HEK293 (cell line): ENCODE results near the gene TOR4A.
A peak's percentile ranks its signal among the peaks of the same experiment; 100 is the strongest.

Experiments
- CTCF ChIA-PET: fragments of 350-600 bp; formaldehyde crosslinking; extraction: SDS; loops from one replicate; lab custom pipeline; 2021; ENCODE audit warnings: antibody characterized with exemption; lab: Yijun Ruan, JAX
- POLR2A ChIA-PET: fragments of 300-600 bp; formaldehyde crosslinking; extraction: SDS; loops from one replicate; lab custom pipeline; 2020; ENCODE audit warnings: antibody characterized with exemption, inconsistent platforms; lab: Yijun Ruan, JAX
- H3K27ac ChIP-seq: fragments of 200-500 bp; sonication (Bioruptor generic); 2 replicates; pipeline ENCODE4 v1.5.1; 2014; ENCODE audit warnings: low read depth, low read length, control low read depth, inconsistent platforms; ENCODE audit errors: extremely low read depth
- H3K36me3 ChIP-seq, 2 experiments: fragments of 200-500 bp in 1 of 2; sonication (Bioruptor generic) in 1 of 2; 1 replicate in 1 of 2; 2 replicates in 1 of 2; pipeline ENCODE4 v1.5.1; 2014 to 2017; ENCODE audit warnings: inconsistent platforms in 2 of 2, low read length in 2 of 2; ENCODE audit not compliant: control insufficient read depth in 2 of 2, insufficient read depth in 1 of 2
- H3K4me1 ChIP-seq: fragments of 200-500 bp; sonication (Bioruptor generic); 2 replicates; pipeline ENCODE4 v1.5.1; 2014; ENCODE audit warnings: mild to moderate bottlenecking, low read length, inconsistent platforms; ENCODE audit not compliant: control insufficient read depth, insufficient read depth
- H3K4me3 ChIP-seq: 2 replicates; pipeline ENCODE4 v1.5.1; 2011; ENCODE audit warnings: low read depth, mild to moderate bottlenecking, control low read depth, low read length, moderate library complexity
- H3K9me3 ChIP-seq: fragments of 200-500 bp; sonication (Bioruptor generic); 2 replicates; pipeline ENCODE4 v1.5.1; 2014; ENCODE audit warnings: low read depth, low read length, inconsistent platforms; ENCODE audit not compliant: control insufficient read depth, insufficient read depth
- EGR2 ChIP-seq: fragments of 450-650 bp; formaldehyde crosslinking; IDR thresholded peaks from 2 replicates; pipeline ENCODE4 v1.5.1; 2016; ENCODE audit warnings: low read depth, missing biosample characterization, missing genetic modification characterization
- GFI1B ChIP-seq: fragments of 450-650 bp; formaldehyde crosslinking; IDR thresholded peaks from 2 replicates; pipeline ENCODE4 v1.5.1; 2016; ENCODE audit warnings: missing biosample characterization, missing genetic modification characterization
- GLI2 ChIP-seq: fragments of 450-650 bp; formaldehyde crosslinking; IDR thresholded peaks from 2 replicates; pipeline ENCODE4; 2017; ENCODE audit warnings: missing biosample characterization, missing genetic modification characterization, low read depth, borderline replicate concordance
- GLI4 ChIP-seq: fragments of 450-650 bp; formaldehyde crosslinking; IDR thresholded peaks from 2 replicates; pipeline ENCODE4 v1.5.1; 2016; ENCODE audit warnings: missing biosample characterization, missing genetic modification characterization
- GLIS1 ChIP-seq: fragments of 450-650 bp; formaldehyde crosslinking; IDR thresholded peaks from 2 replicates; pipeline ENCODE4 v1.5.1; 2016; ENCODE audit warnings: missing biosample characterization, missing genetic modification characterization
- GLIS2 ChIP-seq: fragments of 450-650 bp; formaldehyde crosslinking; IDR thresholded peaks from 2 replicates; pipeline ENCODE4 v1.5.1; 2016; ENCODE audit warnings: missing biosample characterization, missing genetic modification characterization
- HOXA7 ChIP-seq: sonication (generic); formaldehyde crosslinking; IDR thresholded peaks from 2 replicates; pipeline ENCODE4 v1.8.1; 2022; ENCODE audit warnings: missing genetic modification reagents, borderline replicate concordance
- MEIS1 ChIP-seq: sonication (generic); formaldehyde crosslinking; IDR thresholded peaks from 2 replicates; pipeline ENCODE4 v1.8.1; 2022; ENCODE audit warnings: missing genetic modification reagents, mild to moderate bottlenecking, borderline replicate concordance
- PRDM1 ChIP-seq: fragments of 450-650 bp; formaldehyde crosslinking; IDR thresholded peaks from 2 replicates; pipeline ENCODE4; 2016; ENCODE audit warnings: missing biosample characterization, missing genetic modification characterization
- SCRT2 ChIP-seq: fragments of 450-650 bp; formaldehyde crosslinking; IDR thresholded peaks from 2 replicates; pipeline ENCODE4 v1.5.1; 2016; ENCODE audit warnings: missing biosample characterization, missing genetic modification characterization
- SP3 ChIP-seq: fragments of 450-650 bp; formaldehyde crosslinking; IDR thresholded peaks from 2 replicates; pipeline ENCODE4 v1.5.1; 2016; ENCODE audit warnings: missing biosample characterization, missing genetic modification characterization
- TSHZ1 ChIP-seq: fragments of 450-650 bp; formaldehyde crosslinking; IDR thresholded peaks from 2 replicates; pipeline ENCODE4 v1.5.1; 2016; ENCODE audit warnings: missing biosample characterization, missing genetic modification characterization, borderline replicate concordance
- YY1 ChIP-seq: fragments of 450-650 bp; formaldehyde crosslinking; IDR thresholded peaks from 2 replicates; pipeline ENCODE4 v1.5.1; 2018; ENCODE audit warnings: missing biosample characterization, missing genetic modification characterization
- ZBTB6 ChIP-seq: fragments of 450-650 bp; formaldehyde crosslinking; IDR thresholded peaks from 2 replicates; pipeline ENCODE4 v1.5.1; 2017; ENCODE audit warnings: missing biosample characterization, missing genetic modification characterization
- ZFP3 ChIP-seq: fragments of 450-650 bp; formaldehyde crosslinking; IDR thresholded peaks from 2 replicates; pipeline ENCODE4 v1.5.1; 2016; ENCODE audit warnings: low read depth, missing biosample characterization, missing genetic modification characterization
- ZIC2 ChIP-seq: fragments of 450-650 bp; formaldehyde crosslinking; IDR thresholded peaks from 2 replicates; pipeline ENCODE4 v1.5.1; 2016; ENCODE audit warnings: missing biosample characterization, missing genetic modification characterization
- ZNF140 ChIP-seq: fragments of 450-650 bp; formaldehyde crosslinking; IDR thresholded peaks from 2 replicates; pipeline ENCODE4 v1.5.1; 2016; ENCODE audit warnings: missing biosample characterization, missing genetic modification characterization
- ZNF292 ChIP-seq: fragments of 450-650 bp; formaldehyde crosslinking; IDR thresholded peaks from 2 replicates; pipeline ENCODE4 v1.5.1; 2016; ENCODE audit warnings: low read depth, missing biosample characterization, missing genetic modification characterization, borderline replicate concordance
- ZNF366 ChIP-seq: fragments of 450-650 bp; formaldehyde crosslinking; conservative IDR thresholded peaks from 2 replicates; pipeline ENCODE4 v1.5.1; 2016; ENCODE audit warnings: missing biosample characterization, missing genetic modification characterization
- ZNF394 ChIP-seq: fragments of 450-650 bp; formaldehyde crosslinking; IDR thresholded peaks from 2 replicates; pipeline ENCODE4 v1.5.1; 2016; ENCODE audit warnings: missing biosample characterization, missing genetic modification characterization, mild to moderate bottlenecking, moderate library complexity, borderline replicate concordance
- ZNF433 ChIP-seq: fragments of 450-650 bp; formaldehyde crosslinking; IDR thresholded peaks from 2 replicates; pipeline ENCODE4 v1.5.1; 2016; ENCODE audit warnings: missing biosample characterization, missing genetic modification characterization, low read depth
- ZNF548 ChIP-seq: fragments of 450-650 bp; formaldehyde crosslinking; IDR thresholded peaks from 2 replicates; pipeline ENCODE4 v1.5.1; 2016; ENCODE audit warnings: missing biosample characterization, missing genetic modification characterization
- ZNF621 ChIP-seq: fragments of 450-650 bp; formaldehyde crosslinking; IDR thresholded peaks from 2 replicates; pipeline ENCODE4 v1.5.1; 2017; ENCODE audit warnings: missing biosample characterization, missing genetic modification characterization
- ZNF629 ChIP-seq: fragments of 450-650 bp; formaldehyde crosslinking; IDR thresholded peaks from 2 replicates; pipeline ENCODE4 v1.5.1; 2017; ENCODE audit warnings: missing biosample characterization, missing genetic modification characterization
- ZNF639 ChIP-seq: fragments of 450-650 bp; formaldehyde crosslinking; IDR thresholded peaks from 2 replicates; pipeline ENCODE4 v1.5.1; 2016; ENCODE audit warnings: missing biosample characterization, missing genetic modification characterization
- ZNF692 ChIP-seq: fragments of 450-650 bp; formaldehyde crosslinking; IDR thresholded peaks from 2 replicates; pipeline ENCODE4 v1.5.1; 2016; ENCODE audit warnings: missing biosample characterization, missing genetic modification characterization
- ZNF747 ChIP-seq: fragments of 450-650 bp; formaldehyde crosslinking; IDR thresholded peaks from 2 replicates; pipeline ENCODE4 v1.5.1; 2016; ENCODE audit warnings: missing biosample characterization, missing genetic modification characterization
- ZXDB ChIP-seq: fragments of 450-650 bp; formaldehyde crosslinking; IDR thresholded peaks from 2 replicates; pipeline ENCODE4 v1.5.1; 2016; ENCODE audit warnings: missing biosample characterization, missing genetic modification characterization

TOR4A gene

GRCh38 chr9:137247135-137247915, 30.2 kb upstream of the TOR4A start:
- H3K27ac ChIP-seq, result no peak overlapping the region
- POLR2A ChIA-PET, result interaction anchor here (0.7 to 11.5 kb wide), 4 partner anchors 6 to 213 kb away, joined by 3 to 336 read pairs (median 4); partner anchors contain the start of genes NELFB, NRARP and STPG3
- CTCF ChIA-PET, result interaction anchor here (0.7 to 3.6 kb wide), 5 partner anchors 10 to 176 kb away, joined by 3 to 29 read pairs (median 4); partner anchors contain the start of genes EXD3 and NOXA1
- 0 out of 2 replicates have a peak, but pooled peaks cover 3% of the 10 kb centered on the region for H3K4me1 ChIP-seq
- peaks cover 0 to 18% of the 10 kb centered on the region in 2 experiments; a peak in 1 of 3 replicates for H3K36me3 ChIP-seq
- no peaks in the 10 kb centered on the region for H3K9me3 ChIP-seq
- H3K4me3 ChIP-seq, result no peak overlapping the region
- TF ChIP-seq ZFP3 (tag by site-specific recombination), result no peak
- no peak for TF ChIP-seq MEIS1
- TF ChIP-seq ZBTB6 (tag by site-specific recombination), result peak; percentile 62; the same call in 1 of the 2 replicates
- TF ChIP-seq ZNF292, result no peak
- TF ChIP-seq ZIC2 (tag by site-specific recombination), result peak; percentile 70; the same call in 1 of the 2 replicates
- TF ChIP-seq ZNF433 (tag by site-specific recombination), result no peak
- no peak for TF ChIP-seq ZNF621 (tag by site-specific recombination)
- peak; percentile 58 for TF ChIP-seq GLIS2 (tag by site-specific recombination)
- no peak for TF ChIP-seq EGR2 (tag by site-specific recombination)
- no peak for TF ChIP-seq GLI4
- TF ChIP-seq GLIS1 (tag by site-specific recombination), result no peak
- no peak for TF ChIP-seq ZXDB
- no peak for TF ChIP-seq HOXA7 (CRISPR knock-in tag)
- no peak for TF ChIP-seq TSHZ1
- peak; percentile 53; the same call in 1 of the 2 replicates for TF ChIP-seq ZNF394
- no peak for TF ChIP-seq ZNF548

GRCh38 chr9:137247916-137248175, 29.7 kb upstream of the TOR4A start:
- no peak overlapping the region for H3K27ac ChIP-seq
- CTCF ChIA-PET, result interaction anchor here (0.7 to 3.6 kb wide), 4 partner anchors 9 to 175 kb away, joined by 3 to 29 read pairs (median 4); partner anchors contain the start of genes EXD3 and NOXA1
- POLR2A ChIA-PET, result interaction anchor here (0.9 to 1.5 kb wide), 2 partner anchors 11 to 54 kb away, joined by 3 to 5 read pairs; partner anchors contain the start of gene NRARP
- peaks cover 0 to 12% of the 10 kb centered on the region in 2 experiments; a peak in 1 of 3 replicates for H3K36me3 ChIP-seq
- H3K4me3 ChIP-seq, result no peak overlapping the region
- no peak for TF ChIP-seq ZFP3 (tag by site-specific recombination)
- no peak for TF ChIP-seq ZNF140 (tag by site-specific recombination)
- TF ChIP-seq ZNF692 (tag by site-specific recombination), result no peak
- TF ChIP-seq GFI1B, result no peak
- TF ChIP-seq GLI2 (tag by site-specific recombination), result no peak
- TF ChIP-seq ZNF366, result no peak
- no peak for TF ChIP-seq PRDM1 (tag by site-specific recombination)
- TF ChIP-seq SP3 (tag by site-specific recombination), result no peak
- no peak for TF ChIP-seq ZNF629 (tag by site-specific recombination)
- TF ChIP-seq ZNF639 (tag by site-specific recombination), result no peak
- no peak for TF ChIP-seq ZNF747 (tag by site-specific recombination)
- TF ChIP-seq SCRT2 (tag by site-specific recombination), result no peak
- no peak for TF ChIP-seq MEIS1
- TF ChIP-seq YY1 (tag by site-specific recombination), result no peak
- no peaks in the 10 kb centered on the region for H3K9me3 ChIP-seq
- H3K4me1 ChIP-seq, result peaks cover 3% of the 10 kb centered on the region; the same call in 1 of the 2 replicates
